WTC11 (cell line): Measurements from ENCODE around the gene ARAP2. TPM values are rescaled to one million over a fixed set of nuclear protein-coding genes. Genes with fewer than 3 reads are reported as not detected.

ENCODE experiments used
- ATAC-seq: fragments of 200-7000 bp; cut with Tn5 transposase; 2 replicates; pipeline ENCODE4 v1.10.0; 2021; ENCODE audit warnings: mild to moderate bottlenecking, moderate library complexity
- CTCF ChIA-PET: fragments of 300-600 bp; sonication (Branson Sonifier 250); formaldehyde crosslinking; loops from one replicate; lab custom pipeline; 2021; ENCODE audit warnings: antibody characterized with exemption; lab: Charles Lee
- POLR2A ChIA-PET: fragments of 350-600 bp; sonication (Branson Sonifier 250); formaldehyde crosslinking; loops from one replicate; lab custom pipeline; 2021; ENCODE audit warnings: antibody characterized with exemption; lab: Charles Lee
- DNase-seq: peaks from one replicate; pipeline ENCODE4 v3.0.0; 2021; ENCODE audit warnings: low spot score
- H3K27ac Mint-ChIP-seq: 2 replicates; pipeline ENCODE4 v1.8.0; 2021; ENCODE audit warnings: mixed read lengths
- H3K27me3 Mint-ChIP-seq: 2 replicates; pipeline ENCODE4 v1.8.0; 2021; ENCODE audit warnings: low read depth, mild to moderate bottlenecking, moderate library complexity, mixed read lengths
- H3K36me3 Mint-ChIP-seq: 2 replicates; pipeline ENCODE4 v1.8.0; 2021; ENCODE audit warnings: mixed read lengths
- H3K4me1 Mint-ChIP-seq: 2 replicates; pipeline ENCODE4 v1.8.0; 2022; ENCODE audit warnings: mixed read lengths
- H3K4me3 Mint-ChIP-seq: 2 replicates; pipeline ENCODE4 v1.8.0; 2021; ENCODE audit warnings: mild to moderate bottlenecking, moderate library complexity, mixed read lengths
- H3K9me3 Mint-ChIP-seq: 2 replicates; pipeline ENCODE4 v1.8.0; 2021; ENCODE audit warnings: mixed read lengths
- ATF1 ChIP-seq: sonication (generic); formaldehyde crosslinking; IDR thresholded peaks from 2 replicates; pipeline ENCODE4 v1.8.1; 2023; ENCODE audit warnings: mild to moderate bottlenecking, moderate library complexity, missing genetic modification reagents
- CREB1 ChIP-seq: sonication (generic); formaldehyde crosslinking; IDR thresholded peaks from 2 replicates; pipeline ENCODE4 v1.8.0; 2023; ENCODE audit warnings: mild to moderate bottlenecking, missing genetic modification reagents
- E2F5 ChIP-seq: sonication (generic); formaldehyde crosslinking; IDR thresholded peaks from 2 replicates; pipeline ENCODE4 v1.8.1; 2022; ENCODE audit warnings: mild to moderate bottlenecking, moderate library complexity, missing genetic modification reagents
- ERG ChIP-seq: fragments of 250-450 bp; sonication (Bioruptor Pico); IDR thresholded peaks from 2 replicates; pipeline ENCODE4 v1.8.0; 2021; ENCODE audit warnings: mild to moderate bottlenecking
- ETV6 ChIP-seq: sonication (generic); formaldehyde crosslinking; IDR thresholded peaks from 2 replicates; pipeline ENCODE4 v1.8.1; 2022; ENCODE audit warnings: mild to moderate bottlenecking, missing genetic modification reagents
- FOXP4 ChIP-seq: sonication (generic); formaldehyde crosslinking; IDR thresholded peaks from 2 replicates; pipeline ENCODE4 v1.8.0; 2022; ENCODE audit warnings: mild to moderate bottlenecking, missing genetic modification reagents
- HMGXB4 ChIP-seq: sonication (generic); formaldehyde crosslinking; IDR thresholded peaks from 2 replicates; pipeline ENCODE4 v1.8.1; 2023; ENCODE audit warnings: mild to moderate bottlenecking, moderate library complexity, missing genetic modification reagents
- JAZF1 ChIP-seq: fragments of 250-450 bp; sonication (Bioruptor Pico); IDR thresholded peaks from 2 replicates; pipeline ENCODE4 v1.9.0; 2021; ENCODE audit warnings: moderate library complexity, mild to moderate bottlenecking, inconsistent platforms
- JUN ChIP-seq: sonication (generic); formaldehyde crosslinking; IDR thresholded peaks from 2 replicates; pipeline ENCODE4 v1.8.0; 2023; ENCODE audit warnings: mild to moderate bottlenecking, missing genetic modification reagents
- NR3C1 ChIP-seq: sonication (generic); formaldehyde crosslinking; conservative IDR thresholded peaks from 2 replicates; pipeline ENCODE4 v1.8.1; 2023; ENCODE audit warnings: low read depth, mild to moderate bottlenecking, missing genetic modification reagents
- RELA ChIP-seq: sonication (generic); formaldehyde crosslinking; IDR thresholded peaks from 2 replicates; pipeline ENCODE4 v1.8.1; 2022; ENCODE audit warnings: missing genetic modification reagents, mild to moderate bottlenecking, borderline replicate concordance
- SP1 ChIP-seq: sonication (generic); formaldehyde crosslinking; conservative IDR thresholded peaks from 2 replicates; pipeline ENCODE4 v1.8.1; 2022; ENCODE audit warnings: missing genetic modification reagents
- STAT6 ChIP-seq: sonication (generic); formaldehyde crosslinking; conservative IDR thresholded peaks from 2 replicates; pipeline ENCODE4 v1.8.1; 2023; ENCODE audit warnings: mild to moderate bottlenecking, low read depth, missing genetic modification reagents, moderate library complexity
- ZNF121 ChIP-seq: sonication (generic); formaldehyde crosslinking; IDR thresholded peaks from 2 replicates; pipeline ENCODE4 v1.8.0; 2023; ENCODE audit warnings: missing genetic modification reagents
- ZNF281 ChIP-seq: sonication (generic); formaldehyde crosslinking; IDR thresholded peaks from 2 replicates; pipeline ENCODE4 v1.8.0; 2023; ENCODE audit warnings: mild to moderate bottlenecking, missing genetic modification reagents
- ZNF671 ChIP-seq: fragments of 250-450 bp; sonication (Bioruptor Pico); IDR thresholded peaks from 2 replicates; pipeline ENCODE4 v1.8.0; 2021; ENCODE audit warnings: mild to moderate bottlenecking
- total RNA-seq: library from RNA; stranded (reverse); gene quantifications from 3 replicates; pipeline ENCODE4 v1.2.3, GENCODE V29; 2021

Gene ARAP2
- total RNA-seq, 1 experiment from 2014 or later, result 1.0 TPM

GRCh38 chr4:36177946-36178345 is 66.4 kb downstream of the ARAP2 start:
- no peak overlapping the region for H3K27ac Mint-ChIP-seq
- TF ChIP-seq ZNF121 (CRISPR knock-in tag), result no peak
- TF ChIP-seq ZNF281 (CRISPR knock-in tag), result no peak
- TF ChIP-seq RELA (CRISPR knock-in tag), result no peak
- no peak for TF ChIP-seq ERG (CRISPR knock-in tag)
- TF ChIP-seq NR3C1, result no peak
- TF ChIP-seq ATF1 (CRISPR knock-in tag), result no peak
- TF ChIP-seq, all 79 proteins: peak for 0
- Mint-ChIP-seq H3K36me3 (no peaks in the 10 kb centered on the region), H3K4me1 (no peaks in the 10 kb centered on the region), H3K4me3 (no peak overlapping the region), H3K27me3 (no peaks in the 10 kb centered on the region), H3K9me3 (no peaks in the 10 kb centered on the region)
- DNase-seq, result no peak
- no peak for ATAC-seq
- CTCF ChIA-PET, result no interaction called here
- POLR2A ChIA-PET, result no interaction called here

- Mint-ChIP-seq H3K4me3 (no peak overlapping the region), H3K27ac (no peak overlapping the region), H3K9me3 (0 out of 2 replicates have a peak, but pooled peaks cover 5% of the 10 kb centered on the region), H3K4me1 (peaks cover 3% of the 10 kb centered on the region), H3K27me3 (no peaks in the 10 kb centered on the region), H3K36me3 (no peaks in the 10 kb centered on the region)
- POLR2A ChIA-PET, result no interaction called here
- CTCF ChIA-PET, result no interaction called here
- ATAC-seq (no peak), DNase-seq (no peak)
- no peak for TF ChIP-seq HMGXB4 (CRISPR knock-in tag)
- TF ChIP-seq ZNF671, result no peak
- no peak for TF ChIP-seq RELA (CRISPR knock-in tag)
- no peak for TF ChIP-seq STAT6
- TF ChIP-seq E2F5, result no peak
- no peak for TF ChIP-seq FOXP4 (CRISPR knock-in tag)
- no peak for TF ChIP-seq NR3C1
- no peak for TF ChIP-seq CREB1 (CRISPR knock-in tag)
- no peak for TF ChIP-seq SP1 (CRISPR knock-in tag)
- TF ChIP-seq ETV6 (CRISPR knock-in tag), result no peak
- TF ChIP-seq JAZF1 (CRISPR knock-in tag), result no peak
- no peak for TF ChIP-seq JUN (CRISPR knock-in tag)
Observed at GRCh38 chr4:36174570-36174969, 69.7 kb downstream of the ARAP2 start.
